Liver (tissue), 9 donors: ENCODE measurements around the gene LRRC18. TPM values are rescaled to one million over a fixed set of nuclear protein-coding genes. Genes with fewer than 3 reads are reported as not detected.

Source experiments
- DNase-seq: peaks from one replicate; pipeline ENCODE4 v3.0.0-alpha.2; 2017; ENCODE audit warnings: low spot score
- H3K27ac ChIP-seq, 2 donors: one replicate each; pipeline ENCODE4 v1.7.0; 2013; ENCODE audit warnings: inconsistent platforms in 2 of 2, low read length in 2 of 2, control low read depth in 1 of 2, low read depth in 1 of 2, mild to moderate bottlenecking in 1 of 2
- H3K27me3 ChIP-seq, 4 donors: one replicate each; pipeline versions ENCODE4 v1.6.1 to v1.7.0; 2013; ENCODE audit warnings: low read length in 3 of 4, inconsistent platforms in 1 of 4, mild to moderate bottlenecking in 1 of 4, moderate library complexity in 1 of 4; ENCODE audit not compliant: control insufficient read depth in 4 of 4, insufficient read depth in 4 of 4
- H3K36me3 ChIP-seq, 4 donors: one replicate each; pipeline versions ENCODE4 v1.6.1 to v1.7.0; 2013; ENCODE audit warnings: low read length in 3 of 4, mild to moderate bottlenecking in 3 of 4, low read depth in 1 of 4, moderate library complexity in 1 of 4; ENCODE audit not compliant: control insufficient read depth in 4 of 4, insufficient read depth in 3 of 4
- H3K4me1 ChIP-seq, 4 donors: one replicate each; pipeline versions ENCODE4 v1.6.1 to v1.7.0; 2013; ENCODE audit warnings: low read length in 3 of 4, mild to moderate bottlenecking in 3 of 4, moderate library complexity in 1 of 4; ENCODE audit not compliant: control insufficient read depth in 4 of 4, insufficient read depth in 4 of 4
- H3K4me3 ChIP-seq, 3 donors: one replicate each; pipeline versions ENCODE4 v1.6.1 to v1.7.0; 2013; ENCODE audit warnings: low read length in 3 of 3, control low read depth in 1 of 3, low read depth in 1 of 3, mild to moderate bottlenecking in 1 of 3
- H3K9ac ChIP-seq, 2 donors: one replicate each; pipeline ENCODE4 v1.7.0; 2013; ENCODE audit warnings: low read length in 2 of 2, mild to moderate bottlenecking in 2 of 2, moderate library complexity in 2 of 2, control low read depth in 1 of 2, low read depth in 1 of 2
- H3K9me3 ChIP-seq, 4 donors: one replicate each; pipeline versions ENCODE4 v1.6.1 to v1.7.0; 2013; ENCODE audit warnings: low read length in 3 of 4; ENCODE audit not compliant: control insufficient read depth in 4 of 4
- EGR1 ChIP-seq, 2 donors: IDR thresholded peaks; 2 replicates each; pipeline ENCODE4 v1.6.1; 2016 to 2018; ENCODE audit warnings: antibody characterized with exemption in 2 of 2, low read depth in 2 of 2
- FOXA1 ChIP-seq: IDR thresholded peaks from 2 replicates; pipeline ENCODE4 v1.6.1; 2016; ENCODE audit warnings: antibody characterized with exemption
- FOXA2 ChIP-seq: IDR thresholded peaks from 2 replicates; pipeline ENCODE4 v1.6.1; 2016; ENCODE audit warnings: antibody characterized with exemption
- GABPA ChIP-seq, 2 donors: IDR thresholded peaks in 1 of 2; conservative IDR thresholded peaks in 1 of 2; 2 replicates each; pipeline ENCODE4 v1.6.1; 2016; ENCODE audit warnings: antibody characterized with exemption in 2 of 2, mild to moderate bottlenecking in 1 of 2, moderate library complexity in 1 of 2
- HNF4A ChIP-seq, 2 donors: conservative IDR thresholded peaks; 2 replicates each; pipeline ENCODE4 v1.6.1; 2016; ENCODE audit warnings: antibody characterized with exemption in 2 of 2, mild to moderate bottlenecking in 2 of 2
- HNF4G ChIP-seq: IDR thresholded peaks from 2 replicates; pipeline ENCODE4 v1.6.1; 2016; ENCODE audit warnings: antibody characterized with exemption
- NR2F2 ChIP-seq: IDR thresholded peaks from 2 replicates; pipeline ENCODE4 v1.6.1; 2016; ENCODE audit warnings: antibody characterized with exemption
- RAD21 ChIP-seq, 2 donors: IDR thresholded peaks; 2 replicates each; pipeline ENCODE4 v1.6.1; 2016; ENCODE audit warnings: antibody characterized with exemption in 2 of 2, mild to moderate bottlenecking in 2 of 2
- RXRA ChIP-seq, 2 donors: IDR thresholded peaks; 2 replicates each; pipeline ENCODE4 v1.6.1; 2017 to 2018; ENCODE audit warnings: antibody characterized with exemption in 2 of 2, mild to moderate bottlenecking in 1 of 2
- SP1 ChIP-seq: IDR thresholded peaks from 2 replicates; pipeline ENCODE4 v1.6.1; 2018; ENCODE audit warnings: antibody characterized with exemption, mild to moderate bottlenecking
- TAF1 ChIP-seq: conservative IDR thresholded peaks from 2 replicates; pipeline ENCODE4 v1.6.1; 2016; ENCODE audit warnings: antibody characterized with exemption, mild to moderate bottlenecking
- YY1 ChIP-seq: IDR thresholded peaks from 2 replicates; pipeline ENCODE4 v1.6.1; 2016; ENCODE audit warnings: antibody characterized with exemption, mild to moderate bottlenecking
- WGBS: extraction: QIAGEN DNeasy Blood & Tissue Kit; methylation state at CpG from one replicate; pipeline ENCODE4 v1.1.7; 2013; 5-methylcytosine and 5-hydroxymethylcytosine counted together
- polyA plus RNA-seq, 2 donors: library from polyadenylated mRNA; stranded (reverse) in 1 of 2; unstranded in 1 of 2; fragments of 200-250 nt in 1 of 2; fragments of >200 nt in 1 of 2; fragmentation: Nextera tagmentation in 1 of 2; extraction: Ambion mirVana in 1 of 2; gene quantifications; one replicate each; pipeline versions ENCODE4 v1.2.1 to v1.2.3, GENCODE V29; 2013 to 2015
- total RNA-seq, 2 donors: library from RNA; depleted of rRNA; stranded (reverse); fragments of >200 nt; gene quantifications; one replicate each; pipeline ENCODE4 v1.2.3, GENCODE V29; 2014
- TF ChIP-seq, protein P1 (sequence below): IDR thresholded peaks from 2 replicates; pipeline ENCODE4 v1.6.1; 2016; ENCODE audit warnings: antibody characterized with exemption
- TF ChIP-seq, protein P2 (sequence below): IDR thresholded peaks from 2 replicates; pipeline ENCODE4 v1.6.1; 2016; ENCODE audit warnings: antibody characterized with exemption
- TF ChIP-seq, protein P3 (sequence below): IDR thresholded peaks from 2 replicates; pipeline ENCODE4 v1.6.1; 2016; ENCODE audit warnings: antibody characterized with exemption
- TF ChIP-seq, protein P4 (sequence below): IDR thresholded peaks from 2 replicates; pipeline ENCODE4 v1.6.1; 2016; ENCODE audit warnings: antibody characterized with exemption, mild to moderate bottlenecking
- TF ChIP-seq, protein P5 (sequence below): fragments of 150-350 bp; IDR thresholded peaks from 2 replicates; pipeline ENCODE4 v1.5.1; 2017; ENCODE audit warnings: improper control_type of control experiment, low read depth, low read length; ENCODE audit not compliant: missing input control
- donor health status: healthy.
- donor health status: healthy.
- donor health status: healthy.
- donor health status: healthy.
- donor health status: healthy.

LRRC18 gene
- total and polyA plus RNA-seq, 4 donors = not detected

DNA sequence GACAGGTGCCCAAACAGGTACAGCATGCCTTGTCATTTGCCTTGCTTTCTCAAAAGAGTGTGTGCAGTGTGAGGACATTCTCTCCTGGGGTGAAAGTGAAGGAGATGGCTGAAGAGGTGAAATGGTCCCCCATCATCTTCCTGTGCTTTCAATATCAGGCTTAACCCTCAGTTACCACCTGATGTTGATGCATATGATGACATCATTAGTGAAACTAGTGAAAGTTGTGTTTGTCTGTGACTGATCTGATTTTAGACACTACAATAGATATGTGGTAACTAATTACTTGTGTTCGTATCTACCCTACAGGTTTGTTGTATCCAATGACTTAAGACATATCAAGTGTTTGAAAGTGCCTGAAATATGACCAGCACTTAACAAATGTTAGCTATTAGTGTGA, 24.4 kb upstream of the LRRC18 start:
- H3K4me1 ChIP-seq = no peaks in the 10 kb centered on the region
- no peak overlapping the region for H3K9ac ChIP-seq
- no peaks in the 10 kb centered on the region for H3K9me3 ChIP-seq
- no peaks in the 10 kb centered on the region for H3K27me3 ChIP-seq
- 89% methylated on average over 1 of the region's 1 CpG for WGBS
- TF ChIP-seq, protein P1, sequence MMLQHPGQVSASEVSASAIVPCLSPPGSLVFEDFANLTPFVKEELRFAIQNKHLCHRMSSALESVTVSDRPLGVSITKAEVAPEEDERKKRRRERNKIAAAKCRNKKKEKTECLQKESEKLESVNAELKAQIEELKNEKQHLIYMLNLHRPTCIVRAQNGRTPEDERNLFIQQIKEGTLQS = no peak
- TF ChIP-seq HNF4G = no peak
- no peak for TF ChIP-seq NR2F2
- TF ChIP-seq HNF4A (conservative IDR thresholded peaks at IDR 0.05) = no peak
- TF ChIP-seq RXRA (IDR thresholded peaks at IDR 0.05) = no peak
- TF ChIP-seq FOXA2 = no peak
- TF ChIP-seq FOXA1 = no peak
- DNase-seq = no peak
- H3K4me3 ChIP-seq = no peak overlapping the region
- H3K36me3 ChIP-seq = no peaks in the 10 kb centered on the region
- H3K27ac ChIP-seq = no peak overlapping the region

DNA sequence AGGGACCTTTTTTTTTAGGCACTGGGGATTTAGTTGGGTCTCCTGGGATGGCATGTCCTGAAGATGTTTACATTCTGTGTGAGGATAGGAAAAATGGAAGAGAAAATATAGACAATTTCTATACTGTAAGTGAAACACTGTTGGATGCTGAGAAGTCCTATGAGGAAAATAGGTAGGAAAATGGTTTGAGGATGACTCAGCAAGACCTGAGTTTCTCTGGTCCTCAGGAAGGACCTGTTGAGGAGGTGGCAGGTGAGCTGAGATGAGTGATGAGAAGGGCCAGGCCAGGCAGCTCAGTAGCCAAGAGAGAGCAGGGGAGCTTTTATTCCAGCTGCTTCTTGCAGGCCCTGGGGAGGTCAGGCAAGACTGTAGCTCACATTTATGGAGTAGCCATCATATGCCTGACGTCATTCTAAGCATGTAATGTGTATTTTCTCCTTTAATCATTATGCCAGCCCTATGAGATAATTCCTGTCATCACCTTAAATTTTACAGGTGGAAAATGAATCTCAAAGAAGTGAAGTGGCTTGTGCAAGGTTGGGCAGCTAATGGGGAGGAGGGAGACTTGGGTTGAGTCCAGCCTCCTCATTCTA, 19.1 kb upstream of the LRRC18 start:
- 88% methylated on average over 1 of the region's 1 CpG for WGBS
- Histone ChIP-seq H3K27me3 (no peaks in the 10 kb centered on the region), H3K4me1 (no peaks in the 10 kb centered on the region), H3K4me3 (no peak overlapping the region), H3K9ac (no peak overlapping the region), H3K9me3 (no peaks in the 10 kb centered on the region), H3K36me3 (no peaks in the 10 kb centered on the region), H3K27ac (no peak overlapping the region)
- no peak for DNase-seq
- TF ChIP-seq, protein P2, sequence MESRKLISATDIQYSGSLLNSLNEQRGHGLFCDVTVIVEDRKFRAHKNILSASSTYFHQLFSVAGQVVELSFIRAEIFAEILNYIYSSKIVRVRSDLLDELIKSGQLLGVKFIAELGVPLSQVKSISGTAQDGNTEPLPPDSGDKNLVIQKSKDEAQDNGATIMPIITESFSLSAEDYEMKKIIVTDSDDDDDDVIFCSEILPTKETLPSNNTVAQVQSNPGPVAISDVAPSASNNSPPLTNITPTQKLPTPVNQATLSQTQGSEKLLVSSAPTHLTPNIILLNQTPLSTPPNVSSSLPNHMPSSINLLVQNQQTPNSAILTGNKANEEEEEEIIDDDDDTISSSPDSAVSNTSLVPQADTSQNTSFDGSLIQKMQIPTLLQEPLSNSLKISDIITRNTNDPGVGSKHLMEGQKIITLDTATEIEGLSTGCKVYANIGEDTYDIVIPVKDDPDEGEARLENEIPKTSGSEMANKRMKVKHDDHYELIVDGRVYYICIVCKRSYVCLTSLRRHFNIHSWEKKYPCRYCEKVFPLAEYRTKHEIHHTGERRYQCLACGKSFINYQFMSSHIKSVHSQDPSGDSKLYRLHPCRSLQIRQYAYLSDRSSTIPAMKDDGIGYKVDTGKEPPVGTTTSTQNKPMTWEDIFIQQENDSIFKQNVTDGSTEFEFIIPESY = no peak
- TF ChIP-seq, protein P3, sequence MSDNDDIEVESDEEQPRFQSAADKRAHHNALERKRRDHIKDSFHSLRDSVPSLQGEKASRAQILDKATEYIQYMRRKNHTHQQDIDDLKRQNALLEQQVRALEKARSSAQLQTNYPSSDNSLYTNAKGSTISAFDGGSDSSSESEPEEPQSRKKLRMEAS = no peak
- TF ChIP-seq RXRA (IDR thresholded peaks at IDR 0.05) = no peak
- no peak for TF ChIP-seq YY1
- TF ChIP-seq, protein P4, sequence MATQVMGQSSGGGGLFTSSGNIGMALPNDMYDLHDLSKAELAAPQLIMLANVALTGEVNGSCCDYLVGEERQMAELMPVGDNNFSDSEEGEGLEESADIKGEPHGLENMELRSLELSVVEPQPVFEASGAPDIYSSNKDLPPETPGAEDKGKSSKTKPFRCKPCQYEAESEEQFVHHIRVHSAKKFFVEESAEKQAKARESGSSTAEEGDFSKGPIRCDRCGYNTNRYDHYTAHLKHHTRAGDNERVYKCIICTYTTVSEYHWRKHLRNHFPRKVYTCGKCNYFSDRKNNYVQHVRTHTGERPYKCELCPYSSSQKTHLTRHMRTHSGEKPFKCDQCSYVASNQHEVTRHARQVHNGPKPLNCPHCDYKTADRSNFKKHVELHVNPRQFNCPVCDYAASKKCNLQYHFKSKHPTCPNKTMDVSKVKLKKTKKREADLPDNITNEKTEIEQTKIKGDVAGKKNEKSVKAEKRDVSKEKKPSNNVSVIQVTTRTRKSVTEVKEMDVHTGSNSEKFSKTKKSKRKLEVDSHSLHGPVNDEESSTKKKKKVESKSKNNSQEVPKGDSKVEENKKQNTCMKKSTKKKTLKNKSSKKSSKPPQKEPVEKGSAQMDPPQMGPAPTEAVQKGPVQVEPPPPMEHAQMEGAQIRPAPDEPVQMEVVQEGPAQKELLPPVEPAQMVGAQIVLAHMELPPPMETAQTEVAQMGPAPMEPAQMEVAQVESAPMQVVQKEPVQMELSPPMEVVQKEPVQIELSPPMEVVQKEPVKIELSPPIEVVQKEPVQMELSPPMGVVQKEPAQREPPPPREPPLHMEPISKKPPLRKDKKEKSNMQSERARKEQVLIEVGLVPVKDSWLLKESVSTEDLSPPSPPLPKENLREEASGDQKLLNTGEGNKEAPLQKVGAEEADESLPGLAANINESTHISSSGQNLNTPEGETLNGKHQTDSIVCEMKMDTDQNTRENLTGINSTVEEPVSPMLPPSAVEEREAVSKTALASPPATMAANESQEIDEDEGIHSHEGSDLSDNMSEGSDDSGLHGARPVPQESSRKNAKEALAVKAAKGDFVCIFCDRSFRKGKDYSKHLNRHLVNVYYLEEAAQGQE = no peak
- no peak for TF ChIP-seq NR2F2
- no peak for TF ChIP-seq HNF4A (conservative IDR thresholded peaks at IDR 0.05)
- no peak for TF ChIP-seq FOXA1
- TF ChIP-seq GABPA (IDR thresholded peaks at IDR 0.05 in 1 of 2, conservative IDR thresholded peaks at IDR 0.05 in 1 of 2) = no peak
- TF ChIP-seq, protein P5, sequence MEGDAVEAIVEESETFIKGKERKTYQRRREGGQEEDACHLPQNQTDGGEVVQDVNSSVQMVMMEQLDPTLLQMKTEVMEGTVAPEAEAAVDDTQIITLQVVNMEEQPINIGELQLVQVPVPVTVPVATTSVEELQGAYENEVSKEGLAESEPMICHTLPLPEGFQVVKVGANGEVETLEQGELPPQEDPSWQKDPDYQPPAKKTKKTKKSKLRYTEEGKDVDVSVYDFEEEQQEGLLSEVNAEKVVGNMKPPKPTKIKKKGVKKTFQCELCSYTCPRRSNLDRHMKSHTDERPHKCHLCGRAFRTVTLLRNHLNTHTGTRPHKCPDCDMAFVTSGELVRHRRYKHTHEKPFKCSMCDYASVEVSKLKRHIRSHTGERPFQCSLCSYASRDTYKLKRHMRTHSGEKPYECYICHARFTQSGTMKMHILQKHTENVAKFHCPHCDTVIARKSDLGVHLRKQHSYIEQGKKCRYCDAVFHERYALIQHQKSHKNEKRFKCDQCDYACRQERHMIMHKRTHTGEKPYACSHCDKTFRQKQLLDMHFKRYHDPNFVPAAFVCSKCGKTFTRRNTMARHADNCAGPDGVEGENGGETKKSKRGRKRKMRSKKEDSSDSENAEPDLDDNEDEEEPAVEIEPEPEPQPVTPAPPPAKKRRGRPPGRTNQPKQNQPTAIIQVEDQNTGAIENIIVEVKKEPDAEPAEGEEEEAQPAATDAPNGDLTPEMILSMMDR = no peak
- TF ChIP-seq EGR1 (IDR thresholded peaks at IDR 0.05; ENCODE audit: low read depth in 2 of 2) = no peak
- no peak for TF ChIP-seq SP1
- no peak for TF ChIP-seq RAD21 (IDR thresholded peaks at IDR 0.05)
- no peak for TF ChIP-seq TAF1
